WI38 (cell line): ENCODE measurements around the gene MRPL20.
"Not testable (repeated sequence)": the region's sequence is repeated elsewhere in the genome, so short reads cannot be mapped to it uniquely, and the experiment has no call there.

ENCODE experiments used
- H3K4me3 ChIP-seq: 2 replicates; pipeline ENCODE4 v1.5.1; 2011; ENCODE audit warnings: low read depth, mild to moderate bottlenecking, control low read depth, low read length
- TF ChIP-seq, protein P1 (sequence below): IDR thresholded peaks from 2 replicates; pipeline ENCODE4 v1.5.1; 2012; ENCODE audit warnings: low read depth, mild to moderate bottlenecking, control low read depth, low read length

Gene MRPL20

DNA sequence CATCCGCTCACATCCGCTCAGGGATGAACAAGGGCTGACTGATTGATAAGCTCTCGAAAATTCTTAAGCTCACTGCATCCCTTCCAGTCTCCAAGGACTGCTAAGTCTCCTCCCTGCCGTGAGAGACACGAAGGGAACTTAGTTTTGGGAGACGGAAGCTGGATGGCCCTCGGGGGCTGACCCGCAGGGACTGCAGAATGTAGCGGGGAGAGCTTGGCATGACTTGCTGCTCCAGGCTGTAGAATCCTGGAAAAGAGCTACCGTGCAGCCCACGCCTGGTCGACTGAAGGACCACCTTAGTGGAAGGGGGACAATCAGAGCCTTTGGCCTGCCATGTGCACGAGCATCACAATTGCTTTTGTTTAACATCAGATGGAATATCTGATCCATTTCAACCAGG, 8.7 kb upstream of the MRPL20 start:
- H3K4me3 ChIP-seq = no peak overlapping the region
- TF ChIP-seq, protein P1, sequence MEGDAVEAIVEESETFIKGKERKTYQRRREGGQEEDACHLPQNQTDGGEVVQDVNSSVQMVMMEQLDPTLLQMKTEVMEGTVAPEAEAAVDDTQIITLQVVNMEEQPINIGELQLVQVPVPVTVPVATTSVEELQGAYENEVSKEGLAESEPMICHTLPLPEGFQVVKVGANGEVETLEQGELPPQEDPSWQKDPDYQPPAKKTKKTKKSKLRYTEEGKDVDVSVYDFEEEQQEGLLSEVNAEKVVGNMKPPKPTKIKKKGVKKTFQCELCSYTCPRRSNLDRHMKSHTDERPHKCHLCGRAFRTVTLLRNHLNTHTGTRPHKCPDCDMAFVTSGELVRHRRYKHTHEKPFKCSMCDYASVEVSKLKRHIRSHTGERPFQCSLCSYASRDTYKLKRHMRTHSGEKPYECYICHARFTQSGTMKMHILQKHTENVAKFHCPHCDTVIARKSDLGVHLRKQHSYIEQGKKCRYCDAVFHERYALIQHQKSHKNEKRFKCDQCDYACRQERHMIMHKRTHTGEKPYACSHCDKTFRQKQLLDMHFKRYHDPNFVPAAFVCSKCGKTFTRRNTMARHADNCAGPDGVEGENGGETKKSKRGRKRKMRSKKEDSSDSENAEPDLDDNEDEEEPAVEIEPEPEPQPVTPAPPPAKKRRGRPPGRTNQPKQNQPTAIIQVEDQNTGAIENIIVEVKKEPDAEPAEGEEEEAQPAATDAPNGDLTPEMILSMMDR = no peak

- H3K4me3 ChIP-seq = not testable (repeated sequence)
Observed at GRCh38 chr1:1412311-1412902, 5.3 kb upstream of the MRPL20 start.

GRCh38 chr1:1411626-1412025, 4.5 kb upstream of the MRPL20 start:
- H3K4me3 ChIP-seq = no peak overlapping the region
- TF ChIP-seq, protein P1 = no peak

GRCh38 chr1:1410238-1410637, 3.1 kb upstream of the MRPL20 start:
- not testable (repeated sequence) for H3K4me3 ChIP-seq

- H3K4me3 ChIP-seq = peak overlapping the region; percentile 90
- TF ChIP-seq, protein P1 = no peak
Observed at GRCh38 chr1:1407636-1408318, 684 bp upstream of the MRPL20 start.

GRCh38 chr1:1406101-1406820, 832 bp downstream of the MRPL20 start:
- TF ChIP-seq, protein P1 = no peak
- H3K4me3 ChIP-seq = peak overlapping the region; percentile 90

DNA sequence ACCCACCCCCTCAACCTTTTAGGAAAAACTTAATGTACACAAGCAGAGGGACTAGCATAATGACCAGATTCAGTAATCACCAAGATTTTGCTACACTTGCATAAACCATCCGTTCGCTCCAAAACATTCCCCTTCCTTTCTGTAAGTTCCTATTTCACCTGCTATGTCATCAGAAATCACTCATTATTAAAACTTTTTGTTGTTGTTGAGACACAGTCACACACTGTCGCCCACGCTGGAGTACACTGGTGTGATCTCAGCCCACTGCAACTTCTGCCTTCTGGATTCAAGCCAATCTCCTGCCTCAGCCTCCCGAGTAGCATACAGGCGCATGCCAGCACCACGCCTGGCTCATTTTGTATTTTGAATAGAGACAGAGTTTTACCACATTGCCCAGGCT, 3.4 kb downstream of the MRPL20 start:
- TF ChIP-seq, protein P1 = no peak
- no peak overlapping the region for H3K4me3 ChIP-seq

DNA sequence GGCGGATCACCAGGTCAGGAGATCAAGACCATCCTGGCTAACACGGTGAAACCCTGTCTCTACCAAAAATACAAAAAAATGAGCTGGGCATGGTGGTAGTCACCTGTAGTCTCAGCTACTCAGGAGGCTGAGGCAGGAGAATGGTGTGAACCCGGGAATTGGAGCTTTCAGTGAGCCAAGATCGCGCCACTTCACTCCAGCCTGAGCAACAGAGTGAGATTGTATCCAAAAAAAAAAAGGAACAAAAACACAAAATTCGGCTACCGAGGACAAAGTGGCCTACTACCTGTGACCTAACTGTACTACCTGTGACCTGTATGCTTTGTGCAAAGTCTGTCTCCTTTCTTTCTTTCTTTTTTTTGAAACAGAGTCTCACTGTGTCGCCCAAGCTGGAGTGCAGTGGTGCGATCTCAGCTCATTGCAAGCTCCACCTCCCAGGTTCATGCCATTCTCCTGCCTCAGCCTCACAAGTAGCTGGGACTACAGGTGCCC, 4.1 kb downstream of the MRPL20 start:
- H3K4me3 ChIP-seq = not testable (repeated sequence)
